HepG2 (cell line): ENCODE data around the gene RPA1. TPM values are rescaled to one million over a fixed set of nuclear protein-coding genes. Genes with fewer than 3 reads are reported as not detected.

ENCODE experiments used
- ATAC-seq: fragments of 200-7000 bp; cut with Tn5 transposase; 3 replicates; pipeline ENCODE4 v1.9.1; 2020; ENCODE audit warnings: mild to moderate bottlenecking, moderate library complexity
- BruUV-seq: library from RNA; stranded (reverse); fragments of 400-500 nt; replicated peaks from 2 replicates; lab custom pipeline; 2021; lab: Mats Ljungman, UMichigan
- CTCF ChIA-PET: fragments of 300-600 bp; formaldehyde crosslinking; extraction: SDS; loops from one replicate; lab custom pipeline; 2021; ENCODE audit warnings: low total read pairs, inconsistent platforms, low intra/inter-chr PET ratio; lab: Yijun Ruan, JAX
- POLR2A ChIA-PET: fragments of 350-600 bp; sonication (Branson Sonifier 250); formaldehyde crosslinking; loops from one replicate; lab custom pipeline; 2020; ENCODE audit warnings: antibody characterized with exemption, inconsistent platforms; lab: Yijun Ruan, JAX
- DNase-seq: peaks from one replicate; pipeline ENCODE4 v3.0.0-alpha.2; 2015; ENCODE audit warnings: low spot score
- FAIRE-seq: peaks from 3 replicates; lab custom pipeline; 2011; peaks lifted over from hg19 to GRCh38; lab: Jason Lieb, UNC
- H2AFZ ChIP-seq: one replicate; pipeline ENCODE4 v1.6.1; 2011; ENCODE audit warnings: low read length, inconsistent platforms
- H3K27ac ChIP-seq: fragments of 300-600 bp; 3 replicates; pipeline ENCODE4 v1.8.0; 2011; ENCODE audit warnings: mixed run types, mild to moderate bottlenecking, mixed read lengths, low read length, inconsistent platforms; ENCODE audit not compliant: insufficient read depth; ENCODE audit errors: extremely low read length
- H3K27me3 ChIP-seq, 2 experiments: fragments of 200-600 bp in 1 of 2; 2 replicates in 1 of 2; 3 replicates in 1 of 2; pipeline versions ENCODE4 v1.6.0 to v1.8.0; 2011; ENCODE audit warnings: low read length in 2 of 2, mild to moderate bottlenecking in 2 of 2, moderate library complexity in 2 of 2, inconsistent platforms in 1 of 2; ENCODE audit not compliant: insufficient read depth in 2 of 2, control insufficient read depth in 1 of 2
- H3K36me3 ChIP-seq, 2 experiments: fragments of 200-600 bp in 1 of 2; replicated peaks in 1 of 2; 2 replicates in 1 of 2; 3 replicates in 1 of 2; pipeline versions ENCODE4 v1.5.1 to v1.8.0; 2011; ENCODE audit warnings: low read length in 2 of 2, inconsistent platforms in 1 of 2; ENCODE audit not compliant: insufficient read depth in 2 of 2, control insufficient read depth in 1 of 2
- H3K4me1 ChIP-seq: 2 replicates; pipeline ENCODE4 v1.5.1; 2012; ENCODE audit warnings: low read length, inconsistent platforms; ENCODE audit not compliant: insufficient read depth
- H3K4me2 ChIP-seq: 2 replicates; pipeline ENCODE4 v1.6.0; 2011; ENCODE audit warnings: low read depth, low read length, inconsistent platforms
- H3K4me3 ChIP-seq, 3 experiments: fragments of 200-600 bp in 1 of 3; sonication (generic), shearing (Covaris generic) in 1 of 3; replicated peaks in 1 of 3; 2 replicates each; pipeline ENCODE4 v1.5.1; 2011 to 2016; ENCODE audit warnings: low read length in 3 of 3, inconsistent platforms in 2 of 3, low read depth in 2 of 3, mild to moderate bottlenecking in 2 of 3, control low read depth in 1 of 3, mixed read lengths in 1 of 3; ENCODE audit not compliant: insufficient read depth in 1 of 3
- H3K79me2 ChIP-seq: one replicate; pipeline ENCODE4 v1.6.1; 2011; ENCODE audit warnings: low read length, inconsistent platforms; ENCODE audit not compliant: insufficient read depth
- H3K9ac ChIP-seq: 2 replicates; pipeline ENCODE4 v1.6.0; 2011; ENCODE audit warnings: mild to moderate bottlenecking, low read depth, low read length, inconsistent platforms; ENCODE audit not compliant: insufficient read depth
- H3K9me3 ChIP-seq: 2 replicates; pipeline ENCODE4 v1.5.1; 2012; ENCODE audit warnings: mild to moderate bottlenecking, low read length
- H4K20me1 ChIP-seq: 2 replicates; pipeline ENCODE4 v1.6.0; 2011; ENCODE audit warnings: inconsistent platforms, mild to moderate bottlenecking, low read length, moderate library complexity; ENCODE audit not compliant: insufficient read depth
- KAT7 ChIP-seq: IDR thresholded peaks from 2 replicates; pipeline ENCODE4 v1.6.1; 2018; ENCODE audit warnings: borderline replicate concordance, missing compliant biosample characterization
- MXD4 ChIP-seq: IDR thresholded peaks from 2 replicates; pipeline ENCODE4 v1.6.1; 2016; ENCODE audit warnings: mild to moderate bottlenecking, missing biosample characterization, missing genetic modification reagents
- ZEB1 ChIP-seq: IDR thresholded peaks from 2 replicates; pipeline ENCODE4 v1.6.1; 2012; ENCODE audit warnings: mild to moderate bottlenecking, low read depth, inconsistent platforms; ENCODE audit not compliant: insufficient replicate concordance
- ZNF121 ChIP-seq: sonication (generic); formaldehyde crosslinking; IDR thresholded peaks from 2 replicates; pipeline ENCODE4 v1.5.0; 2020; ENCODE audit warnings: mild to moderate bottlenecking, missing genetic modification reagents
- ZNF335 ChIP-seq: sonication (generic); formaldehyde crosslinking; IDR thresholded peaks from 2 replicates; pipeline ENCODE4 v1.4.0; 2020; ENCODE audit warnings: missing genetic modification reagents
- ZNF570 ChIP-seq: sonication (generic); formaldehyde crosslinking; IDR thresholded peaks from 2 replicates; pipeline ENCODE4 v1.4.0; 2020; ENCODE audit warnings: mild to moderate bottlenecking, missing genetic modification reagents, borderline replicate concordance
- ZNF883 ChIP-seq: sonication (generic); formaldehyde crosslinking; IDR thresholded peaks from 2 replicates; pipeline ENCODE4 v1.5.1; 2020; ENCODE audit warnings: mild to moderate bottlenecking, missing genetic modification reagents; ENCODE audit errors: not compliant biosample characterization
- WGBS: methylation state at CpG from one replicate; pipeline ENCODE4 v1.1.6; 2017; ENCODE audit warnings: low lambda C conversion rate; 5-methylcytosine and 5-hydroxymethylcytosine counted together
- in situ Hi-C: cut with HindIII; loops from 2 replicates; pipeline ENCODE4 v1.10.0; 2017; ENCODE audit warnings: low pct_unique_long_range_greater_than_20kb; ENCODE audit not compliant: extremely low pct_ligation_motif_present
- intact Hi-C: fragments of 100-400 bp; cut with micrococcal nuclease; formaldehyde crosslinking; loops from one replicate; pipeline ENCODE4 v1.10.0; 2022; ENCODE audit not compliant: unreplicated experiment
- polyA plus RNA-seq, 8 experiments: library from polyadenylated mRNA; depleted of rRNA in 3 of 8; stranded (reverse) in 7 of 8; unstranded in 1 of 8; fragments of >200 nt; fragmentation: Illumina TruSeq in 4 of 8; extraction: Trizol in 4 of 8; gene quantifications; 2 replicates each; pipeline versions ENCODE4 v1.2.1 to v1.2.3, GENCODE V29; 2011 to 2016; ENCODE audit warnings: low read depth in 4 of 8, missing spikeins in 1 of 8, mixed read lengths in 1 of 8; ENCODE audit not compliant: insufficient read depth in 1 of 8
- total RNA-seq, 5 experiments: library from RNA; depleted of rRNA; stranded (reverse); fragments of >200 nt; fragmentation: Illumina TruSeq; extraction: Trizol; gene quantifications; 2 replicates each; pipeline ENCODE4 v1.2.3, GENCODE V29; 2016; ENCODE audit warnings: low read depth in 1 of 5

The RPA1 gene
- total and polyA plus RNA-seq, 2 of the 13 experiments (the other 11 are each of a cell fraction or from before 2014, with no cell fraction given) = 13.9 to 37.6 TPM

DNA sequence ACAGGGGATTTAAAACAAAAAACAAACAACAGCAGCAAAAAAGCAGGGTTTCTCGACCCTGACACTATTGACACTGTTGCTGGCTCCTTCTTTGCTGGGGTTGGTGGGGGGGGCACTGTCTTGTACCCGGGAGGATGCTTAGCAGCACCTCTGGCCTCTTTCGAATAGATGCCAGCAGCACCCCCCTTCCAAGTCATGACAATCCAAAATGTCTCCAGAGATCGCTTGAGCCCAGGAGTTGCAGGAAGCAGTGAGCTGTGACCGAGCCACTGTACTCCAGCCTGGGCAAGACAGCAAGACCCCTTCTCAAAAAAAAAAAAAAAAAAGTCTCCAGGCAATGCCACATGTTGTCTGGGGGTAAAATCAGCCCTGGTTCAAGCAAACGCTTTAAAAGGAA lies 47.6 kb upstream of the RPA1 start:
- DNase-seq = no peak
- POLR2A ChIA-PET = interaction anchor here (1.1 to 3.8 kb wide), 4 partner anchors 9 to 68 kb away, joined by 3 to 49 read pairs (median 9); partner anchors contain the start of gene SERPINF1
- TF ChIP-seq ZNF121 (CRISPR knock-in tag) = 0 out of 2 replicates have a peak, but pooled peaks have one; percentile 31
- TF ChIP-seq MXD4 = no peak
- no peak for TF ChIP-seq ZNF570 (CRISPR knock-in tag)
- Histone ChIP-seq H3K4me2 (no peak overlapping the region), H3K79me2 (no peaks in the 10 kb centered on the region), H4K20me1 (no peaks in the 10 kb centered on the region), H3K36me3 (peaks cover 23 to 54% of the 10 kb centered on the region in 2 experiments), H3K9ac (no peak overlapping the region), H3K4me1 (peaks cover 7% of the 10 kb centered on the region), H3K27me3 (no peaks in the 10 kb centered on the region), H3K4me3 (no peak overlapping the region), H2AFZ (no peak overlapping the region), H3K27ac (no peak overlapping the region), H3K9me3 (no peaks in the 10 kb centered on the region)
- FAIRE-seq = no peak
- BruUV-seq = no TSS peak
- intact Hi-C loops (no loop called here), in situ Hi-C loops (no loop called here)
- CTCF ChIA-PET = no interaction called here
- no peak for ATAC-seq
- 94% methylated on average over 6 of the region's 6 CpGs for WGBS

- Histone ChIP-seq H3K4me2 (no peak overlapping the region), H3K9ac (no peak overlapping the region), H4K20me1 (no peaks in the 10 kb centered on the region), H3K4me1 (peaks cover 7% of the 10 kb centered on the region), H3K9me3 (no peaks in the 10 kb centered on the region), H3K36me3 (peaks cover 23 to 54% of the 10 kb centered on the region in 2 experiments), H3K27me3 (no peaks in the 10 kb centered on the region), H3K4me3 (no peak overlapping the region), H3K27ac (no peak overlapping the region), H3K79me2 (no peaks in the 10 kb centered on the region), H2AFZ (no peak overlapping the region)
- in situ Hi-C loops (no loop called here), intact Hi-C loops (no loop called here)
- POLR2A ChIA-PET = interaction anchor here (0.9 to 3.8 kb wide), 17 partner anchors 10 to 134 kb away, joined by 3 to 49 read pairs (median 7); partner anchors contain the start of genes RILP, SERPINF1, SERPINF2 and SMYD4
- DNase-seq (no peak), FAIRE-seq (no peak), ATAC-seq (no peak)
- 90% methylated on average over 17 of the region's 19 CpGs for WGBS
- BruUV-seq = no TSS peak
- CTCF ChIA-PET = interaction anchor here (1.3 to 2.0 kb wide), 4 partner anchors 27 to 114 kb away, joined by 3 to 24 read pairs (median 9); no protein-coding TSS in a partner anchor
- no peak for TF ChIP-seq ZNF335
- TF ChIP-seq KAT7 (CRISPR knock-in tag) = no peak
- TF ChIP-seq ZNF883 (CRISPR knock-in tag) = no peak
- TF ChIP-seq ZEB1 = no peak
Observed at GRCh38 chr17:1783271-1783670, 46.5 kb upstream of the RPA1 start.
